H9 (cell line): ENCODE data around the gene WDR59. TPM values are rescaled to one million over a fixed set of nuclear protein-coding genes. Genes with fewer than 3 reads are reported as not detected.

ENCODE experiments used
- DNase-seq: peaks from one replicate; pipeline ENCODE4 v3.0.0-alpha.2; 2017
- H2AFZ ChIP-seq: one replicate; pipeline ENCODE4 v1.6.1; 2013; ENCODE audit warnings: mild to moderate bottlenecking, low read length, control low read depth, moderate library complexity
- H2AK5ac ChIP-seq: 2 replicates; pipeline ENCODE4 v1.6.1; 2013; ENCODE audit warnings: low read length, control low read depth, mixed read lengths; ENCODE audit not compliant: insufficient read length
- H2BK120ac ChIP-seq: one replicate; pipeline ENCODE4 v1.6.1; 2013; ENCODE audit warnings: low read depth, mild to moderate bottlenecking, low read length, control low read depth, inconsistent platforms; ENCODE audit not compliant: poor library complexity, severe bottlenecking
- H2BK12ac ChIP-seq: 2 replicates; pipeline ENCODE4 v1.6.1; 2013; ENCODE audit warnings: low read length, control low read depth, mixed read lengths, low read depth; ENCODE audit not compliant: insufficient read length
- H2BK15ac ChIP-seq: 2 replicates; pipeline ENCODE4 v1.6.1; 2013; ENCODE audit warnings: low read depth, low read length, control low read depth
- H2BK20ac ChIP-seq: one replicate; pipeline ENCODE4 v1.6.1; 2013; ENCODE audit warnings: low read depth, mild to moderate bottlenecking, low read length, control low read depth, inconsistent platforms; ENCODE audit not compliant: poor library complexity, severe bottlenecking
- H2BK5ac ChIP-seq: 2 replicates; pipeline ENCODE4 v1.6.1; 2013; ENCODE audit warnings: low read length, control low read depth, mixed read lengths; ENCODE audit not compliant: insufficient read length
- H3K14ac ChIP-seq: 2 replicates; pipeline ENCODE4 v1.6.1; 2013; ENCODE audit warnings: low read length, control low read depth; ENCODE audit not compliant: insufficient read depth
- H3K18ac ChIP-seq: 2 replicates; pipeline ENCODE4 v1.6.1; 2013; ENCODE audit warnings: low read depth, mild to moderate bottlenecking, mixed read lengths, low read length, control low read depth; ENCODE audit not compliant: insufficient read length
- H3K23ac ChIP-seq: 2 replicates; pipeline ENCODE4 v1.6.1; 2013; ENCODE audit warnings: low read length, control low read depth, mixed read lengths, low read depth; ENCODE audit not compliant: insufficient read length
- H3K23me2 ChIP-seq: 2 replicates; pipeline ENCODE4 v1.6.1; 2013; ENCODE audit warnings: low read depth, mild to moderate bottlenecking, mixed read lengths, low read length, control low read depth; ENCODE audit not compliant: insufficient read length, poor library complexity, severe bottlenecking
- H3K27ac ChIP-seq: 2 replicates; pipeline ENCODE4 v1.5.1; 2013; ENCODE audit warnings: low read length, control low read depth, mixed read lengths, low read depth; ENCODE audit not compliant: insufficient read length
- H3K27me3 ChIP-seq: 2 replicates; pipeline ENCODE4 v1.6.1; 2013; ENCODE audit warnings: low read length, control low read depth, inconsistent platforms; ENCODE audit not compliant: insufficient read depth
- H3K4ac ChIP-seq: 2 replicates; pipeline ENCODE4 v1.6.1; 2013; ENCODE audit warnings: low read depth, mild to moderate bottlenecking, control low read depth, inconsistent platforms, low read length, moderate library complexity
- H3K4me1 ChIP-seq: 2 replicates; pipeline ENCODE4 v1.6.1; 2013; ENCODE audit warnings: low read length, control low read depth, inconsistent platforms; ENCODE audit not compliant: insufficient read depth
- H3K4me2 ChIP-seq: 2 replicates; pipeline ENCODE4 v1.6.1; 2013; ENCODE audit warnings: low read length, control low read depth, mixed read lengths; ENCODE audit not compliant: insufficient read length, insufficient read depth
- H3K56ac ChIP-seq: 2 replicates; pipeline ENCODE4 v1.6.1; 2013; ENCODE audit warnings: low read depth, mild to moderate bottlenecking, mixed read lengths, low read length, control low read depth; ENCODE audit not compliant: insufficient read length
- H3K79me1 ChIP-seq: 2 replicates; pipeline ENCODE4 v1.6.1; 2013; ENCODE audit warnings: low read depth, mild to moderate bottlenecking, moderate library complexity, low read length, control low read depth, inconsistent platforms; ENCODE audit not compliant: insufficient read depth, poor library complexity, severe bottlenecking
- H3K79me2 ChIP-seq: 2 replicates; pipeline ENCODE4 v1.6.1; 2013; ENCODE audit warnings: low read length, control low read depth, inconsistent platforms; ENCODE audit not compliant: insufficient read depth
- H3K9ac ChIP-seq: 2 replicates; pipeline ENCODE4 v1.6.1; 2013; ENCODE audit warnings: low read length, control low read depth, mixed read lengths; ENCODE audit not compliant: insufficient read length; ENCODE audit errors: extremely low read depth
- H3K9me3 ChIP-seq: one replicate; pipeline ENCODE4 v1.6.1; 2013; ENCODE audit warnings: low read depth, low read length, inconsistent platforms; ENCODE audit not compliant: control insufficient read depth
- H3T11ph ChIP-seq: one replicate; pipeline ENCODE4 v1.6.1; 2013; ENCODE audit warnings: mild to moderate bottlenecking, low read length, control low read depth, inconsistent platforms
- H4K20me1 ChIP-seq: one replicate; pipeline ENCODE4 v1.6.1; 2013; ENCODE audit not compliant: control insufficient read depth, insufficient read length, insufficient read depth
- H4K5ac ChIP-seq: 2 replicates; pipeline ENCODE4 v1.6.1; 2013; ENCODE audit warnings: low read depth, mild to moderate bottlenecking, mixed read lengths, low read length, control low read depth; ENCODE audit not compliant: insufficient read length
- H4K8ac ChIP-seq: replicated peaks from 2 replicates; pipeline ENCODE4 v1.6.1; 2013; ENCODE audit warnings: low read length, control low read depth, mixed read lengths, low read depth; ENCODE audit not compliant: insufficient read length
- H4K91ac ChIP-seq: 2 replicates; pipeline ENCODE4 v1.6.1; 2013; ENCODE audit warnings: low read depth, mild to moderate bottlenecking, moderate library complexity, mixed read lengths, low read length, control low read depth; ENCODE audit not compliant: insufficient read length
- H3K27ac Mint-ChIP-seq, 3 experiments: 2 replicates in 2 of 3; 3 replicates in 1 of 3; pipeline ENCODE4 v1.8.0; 2020 to 2021; ENCODE audit warnings: mixed read lengths in 3 of 3, mild to moderate bottlenecking in 1 of 3, moderate library complexity in 1 of 3
- H3K27me3 Mint-ChIP-seq: 2 replicates; pipeline ENCODE4 v1.8.0; 2021; ENCODE audit warnings: low read depth, mild to moderate bottlenecking, moderate library complexity, mixed read lengths
- H3K36me3 Mint-ChIP-seq, 3 experiments: 2 replicates in 2 of 3; 3 replicates in 1 of 3; pipeline ENCODE4 v1.8.0; 2020 to 2021; ENCODE audit warnings: low read depth in 3 of 3, mixed read lengths in 3 of 3; ENCODE audit not compliant: insufficient read depth in 1 of 3
- H3K4me1 Mint-ChIP-seq, 2 experiments: 2 replicates each; pipeline ENCODE4 v1.8.0; 2020; ENCODE audit warnings: mixed read lengths in 2 of 2
- H3K4me3 Mint-ChIP-seq, 2 experiments: 2 replicates in 1 of 2; 3 replicates in 1 of 2; pipeline ENCODE4 v1.8.0; 2020 to 2021; ENCODE audit warnings: mild to moderate bottlenecking in 2 of 2, mixed read lengths in 2 of 2, moderate library complexity in 1 of 2
- H3K9me3 Mint-ChIP-seq, 2 experiments: 2 replicates in 1 of 2; 3 replicates in 1 of 2; pipeline ENCODE4 v1.8.0; 2020; ENCODE audit warnings: mild to moderate bottlenecking in 2 of 2, mixed read lengths in 2 of 2, moderate library complexity in 1 of 2
- CTCF ChIP-seq: fragments of 200-600 bp; sonication (generic); conservative IDR thresholded peaks from 3 replicates; pipeline ENCODE4 v1.8.0; 2021; ENCODE audit warnings: antibody characterized with exemption, mild to moderate bottlenecking
- WGBS: extraction: QIAGEN DNeasy Blood & Tissue Kit; methylation state at CpG from one replicate; pipeline ENCODE4 v1.1.7; 2013; ENCODE audit warnings: missing lambda C conversion rate, low lambda C conversion rate, mixed read lengths; ENCODE audit not compliant: insufficient read length; ENCODE audit errors: extremely low coverage; 5-methylcytosine and 5-hydroxymethylcytosine counted together
- total RNA-seq: library from RNA; stranded (reverse); gene quantifications from 2 replicates; pipeline ENCODE4 v1.2.1, GENCODE V29; 2021

Gene WDR59
- total RNA-seq, 1 experiment from 2014 or later, result 97.5 TPM

GRCh38 chr16:74865922-74866598 lies 118.9 kb downstream of the WDR59 start:
- H3K36me3 Mint-ChIP-seq, result no peaks in the 10 kb centered on the region
- no peak overlapping the region for H3K23ac ChIP-seq
- H2AFZ ChIP-seq, result no peak overlapping the region
- no peak overlapping the region for H2BK120ac ChIP-seq
- no peak overlapping the region for H2BK5ac ChIP-seq
- H3K56ac ChIP-seq, result no peak overlapping the region
- TF ChIP-seq CTCF, result no peak
- peaks cover 6% of the 10 kb centered on the region; the same call in 1 of the 2 replicates for H3K4me1 ChIP-seq
- peak overlapping the region; percentile 42 for H3K9ac ChIP-seq
- H2BK12ac ChIP-seq, result no peak overlapping the region
- no peak overlapping the region for H2BK15ac ChIP-seq
- no peaks in the 10 kb centered on the region for H3K79me2 ChIP-seq
- H4K8ac ChIP-seq, result peak overlapping the region; percentile 47
- H2BK20ac ChIP-seq, result no peak overlapping the region
- no peaks in the 10 kb centered on the region for H3K27me3 ChIP-seq
- no peaks in the 10 kb centered on the region for H3K27me3 Mint-ChIP-seq
- H4K20me1 ChIP-seq, result no peaks in the 10 kb centered on the region
- H3K79me1 ChIP-seq, result no peaks in the 10 kb centered on the region
- peak; percentile 92 for DNase-seq
- H4K91ac ChIP-seq, result no peak overlapping the region
- H2AK5ac ChIP-seq, result no peak overlapping the region
- peak overlapping the region; percentile 48 to 66 for H3K4me3 Mint-ChIP-seq
- no peak overlapping the region for H4K5ac ChIP-seq
- peak overlapping the region; percentile 95 for H3K18ac ChIP-seq
- no peaks in the 10 kb centered on the region for H3K9me3 ChIP-seq
- H3K4me1 Mint-ChIP-seq, result peaks cover 66 to 70% of the 10 kb centered on the region in 2 experiments
- H3K27ac Mint-ChIP-seq, result peak overlapping the region; percentile 94 to 95 (median 95)
- H3K9me3 Mint-ChIP-seq, result no peaks in the 10 kb centered on the region
- WGBS, result no CpG with 5 or more reads among the region's 12 CpGs
- peak overlapping the region; percentile 88 for H3K27ac ChIP-seq
- no peak overlapping the region for H3K4ac ChIP-seq
- no peak overlapping the region for H3T11ph ChIP-seq
- no peaks in the 10 kb centered on the region for H3K23me2 ChIP-seq
- H3K4me2 ChIP-seq, result peak overlapping the region; percentile 76
- H3K14ac ChIP-seq, result peak overlapping the region; percentile 90; the same call in 1 of the 2 replicates
